ENCODE measurements around the gene ARID1B.

DNA sequence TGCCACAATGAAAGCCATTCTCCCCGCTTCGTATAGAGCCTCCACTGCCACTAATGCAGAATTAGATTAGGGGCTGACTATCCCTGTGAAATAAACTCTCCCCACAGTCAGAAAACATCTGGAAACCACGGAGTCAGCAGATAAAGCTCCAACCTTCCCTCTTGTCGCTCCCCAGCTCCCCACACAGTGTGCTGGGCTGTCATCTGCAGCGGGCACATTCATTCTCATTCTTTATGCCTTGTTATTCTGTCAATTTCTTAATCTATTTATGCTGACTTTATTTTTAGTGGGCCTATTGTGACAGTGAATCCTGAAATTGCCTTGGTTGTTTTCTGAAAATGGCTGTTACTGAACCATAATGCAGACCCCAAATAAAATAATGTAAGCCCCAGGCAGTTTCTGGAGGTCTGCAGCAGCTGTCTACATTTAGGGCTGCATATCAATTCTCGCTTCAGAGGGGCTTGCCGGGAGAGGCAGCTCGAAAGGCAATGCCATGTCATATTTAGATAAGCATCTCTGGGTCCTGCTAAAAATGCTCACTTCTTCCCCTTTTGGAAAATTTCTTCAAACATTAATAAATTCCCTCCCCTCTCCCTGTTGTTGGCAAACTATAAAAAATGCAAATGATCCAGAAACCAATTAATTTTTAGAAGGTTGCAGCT lies 474.5 kb downstream of the ARID1B start:
- TF ChIP-seq, protein P1, sequence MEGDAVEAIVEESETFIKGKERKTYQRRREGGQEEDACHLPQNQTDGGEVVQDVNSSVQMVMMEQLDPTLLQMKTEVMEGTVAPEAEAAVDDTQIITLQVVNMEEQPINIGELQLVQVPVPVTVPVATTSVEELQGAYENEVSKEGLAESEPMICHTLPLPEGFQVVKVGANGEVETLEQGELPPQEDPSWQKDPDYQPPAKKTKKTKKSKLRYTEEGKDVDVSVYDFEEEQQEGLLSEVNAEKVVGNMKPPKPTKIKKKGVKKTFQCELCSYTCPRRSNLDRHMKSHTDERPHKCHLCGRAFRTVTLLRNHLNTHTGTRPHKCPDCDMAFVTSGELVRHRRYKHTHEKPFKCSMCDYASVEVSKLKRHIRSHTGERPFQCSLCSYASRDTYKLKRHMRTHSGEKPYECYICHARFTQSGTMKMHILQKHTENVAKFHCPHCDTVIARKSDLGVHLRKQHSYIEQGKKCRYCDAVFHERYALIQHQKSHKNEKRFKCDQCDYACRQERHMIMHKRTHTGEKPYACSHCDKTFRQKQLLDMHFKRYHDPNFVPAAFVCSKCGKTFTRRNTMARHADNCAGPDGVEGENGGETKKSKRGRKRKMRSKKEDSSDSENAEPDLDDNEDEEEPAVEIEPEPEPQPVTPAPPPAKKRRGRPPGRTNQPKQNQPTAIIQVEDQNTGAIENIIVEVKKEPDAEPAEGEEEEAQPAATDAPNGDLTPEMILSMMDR (IDR thresholded peaks at IDR 0.05; ENCODE audit: low read length) = no peak
- TF ChIP-seq EZH2 (IDR thresholded peaks at IDR 0.05; ENCODE audit: borderline replicate concordance, low read length) = no peak

Data from OCI-LY1 (cell line).